HCT116 (cell line): Measurements from ENCODE around the gene USP31. TPM values are rescaled to one million over a fixed set of nuclear protein-coding genes. Genes with fewer than 3 reads are reported as not detected.

Experiments used
- ATAC-seq: fragments of 200-7000 bp; cut with Tn5 transposase; 2 replicates; pipeline ENCODE4 v1.9.1; 2020; ENCODE audit warnings: mild to moderate bottlenecking, moderate library complexity
- Bru-seq: library from RNA; stranded (reverse); fragments of 400-500 nt; gene quantifications from one replicate; lab custom pipeline; 2021; lab: Mats Ljungman, UMichigan
- BruChase-seq, 2 experiments: library from RNA; stranded (reverse); fragments of 400-500 nt; gene quantifications; one replicate each; lab custom pipeline; 2021; lab: Mats Ljungman, UMichigan
- BruUV-seq: library from RNA; stranded (reverse); fragments of 400-500 nt; replicated peaks from 2 replicates; lab custom pipeline; 2021; lab: Mats Ljungman, UMichigan
- CTCF ChIA-PET: fragments of 300-600 bp; sonication (Branson Sonifier 250); formaldehyde crosslinking; loops from one replicate; lab custom pipeline; 2021; ENCODE audit warnings: antibody characterized with exemption; lab: Charles Lee
- POLR2A ChIA-PET: fragments of 300-600, 350-600 bp; sonication (Branson Sonifier 250); formaldehyde crosslinking; loops from one replicate; lab custom pipeline; 2021; ENCODE audit warnings: antibody characterized with exemption; lab: Charles Lee
- RAD21 ChIA-PET, 2 experiments: fragments of 300-600 bp; sonication (Branson Sonifier 250); formaldehyde crosslinking; loops; one replicate each; lab custom pipeline; 2023; ENCODE audit warnings: low total read pairs in 2 of 2; ENCODE audit not compliant: uncharacterized antibody in 2 of 2, unreplicated experiment in 2 of 2, low non-redundant PET in 1 of 2; lab: Charles Lee
- DNase-seq: peaks from one replicate; pipeline ENCODE4 v3.0.0-alpha.2; 2010; ENCODE audit warnings: low read depth, low spot score
- H2AFZ ChIP-seq: fragments of 200-600 bp; shearing (Covaris generic), sonication (generic); 2 replicates; pipeline ENCODE4 v1.6.1; 2017; ENCODE audit warnings: low read depth, mixed run types, mixed read lengths, antibody characterized with exemption, low read length; ENCODE audit not compliant: poor library complexity, severe bottlenecking
- H3K27ac ChIP-seq: 2 replicates; pipeline ENCODE4 v1.5.1; 2012; ENCODE audit warnings: low read depth, low read length
- H3K27me3 ChIP-seq: fragments of 200-600 bp; sonication (generic); 2 replicates; pipeline ENCODE4 v1.6.1; 2016; ENCODE audit warnings: mixed run types, low read length, mixed read lengths; ENCODE audit not compliant: insufficient read depth
- H3K36me3 ChIP-seq, 2 experiments: fragments of 200-500 bp in 1 of 2; fragments of 200-600 bp in 1 of 2; sonication (Bioruptor generic) in 1 of 2; sonication (generic) in 1 of 2; 2 replicates each; pipeline versions ENCODE4 v1.5.1 to v1.6.1; 2014 to 2016; ENCODE audit warnings: low read length in 2 of 2, inconsistent platforms in 1 of 2, mixed read lengths in 1 of 2, mixed run types in 1 of 2; ENCODE audit not compliant: insufficient read depth in 2 of 2, control insufficient read depth in 1 of 2
- H3K4me1 ChIP-seq, 2 experiments: fragments of 200-600 bp in 1 of 2; sonication (generic) in 1 of 2; 2 replicates each; pipeline versions ENCODE4 v1.5.1 to v1.6.1; 2012 to 2017; ENCODE audit warnings: low read length in 2 of 2, inconsistent platforms in 1 of 2, mild to moderate bottlenecking in 1 of 2, mixed read lengths in 1 of 2, mixed run types in 1 of 2, moderate library complexity in 1 of 2; ENCODE audit not compliant: insufficient read depth in 2 of 2, control insufficient read depth in 1 of 2
- H3K4me2 ChIP-seq: fragments of 200-600 bp; sonication (generic); 2 replicates; pipeline ENCODE4 v1.6.1; 2017; ENCODE audit warnings: mixed run types, low read length, mixed read lengths
- H3K4me3 ChIP-seq, 2 experiments: fragments of 200-600 bp in 1 of 2; sonication (generic) in 1 of 2; replicated peaks in 1 of 2; 2 replicates each; pipeline ENCODE4 v1.5.1; 2011 to 2016; ENCODE audit warnings: low read length in 2 of 2, control low read depth in 1 of 2, low read depth in 1 of 2, mild to moderate bottlenecking in 1 of 2, mixed read lengths in 1 of 2, mixed run types in 1 of 2
- H3K79me2 ChIP-seq: fragments of 200-600 bp; sonication (generic); 2 replicates; pipeline ENCODE4 v1.6.1; 2017; ENCODE audit warnings: mild to moderate bottlenecking, mixed run types, low read length, moderate library complexity, mixed read lengths; ENCODE audit not compliant: insufficient read depth
- H3K9ac ChIP-seq: fragments of 200-600 bp; sonication (generic); 2 replicates; pipeline ENCODE4 v1.6.1; 2016; ENCODE audit warnings: low read length, mixed read lengths
- H3K9me2 ChIP-seq: fragments of 200-600 bp; sonication (generic), shearing (Covaris generic); 2 replicates; pipeline ENCODE4 v1.6.1; 2017; ENCODE audit warnings: mixed run types, mild to moderate bottlenecking, moderate library complexity; ENCODE audit not compliant: insufficient read depth
- H3K9me3 ChIP-seq, 2 experiments: fragments of 200-500 bp in 1 of 2; fragments of 200-600 bp in 1 of 2; sonication (Bioruptor generic) in 1 of 2; sonication (generic) in 1 of 2; 2 replicates each; pipeline ENCODE4 v1.6.1; 2014 to 2017; ENCODE audit warnings: low read length in 2 of 2, mixed read lengths in 2 of 2, inconsistent platforms in 1 of 2, low read depth in 1 of 2, mild to moderate bottlenecking in 1 of 2, mixed run types in 1 of 2, moderate library complexity in 1 of 2; ENCODE audit not compliant: control insufficient read depth in 1 of 2, insufficient read depth in 1 of 2
- H4K20me1 ChIP-seq: fragments of 200-600 bp; sonication (generic), shearing (Covaris generic); 2 replicates; pipeline ENCODE4 v1.6.1; 2017; ENCODE audit warnings: mixed run types, mild to moderate bottlenecking, moderate library complexity; ENCODE audit not compliant: insufficient read depth
- ATF3 ChIP-seq: IDR thresholded peaks from 2 replicates; pipeline ENCODE4 v1.6.1; 2012
- EGR1 ChIP-seq: IDR thresholded peaks from 2 replicates; pipeline ENCODE4 v1.6.1; 2012; ENCODE audit warnings: low read depth
- ELF1 ChIP-seq: IDR thresholded peaks from 2 replicates; pipeline ENCODE4 v1.6.1; 2012; ENCODE audit warnings: low read depth, borderline replicate concordance
- FOSL1 ChIP-seq: IDR thresholded peaks from 2 replicates; pipeline ENCODE4 v1.6.1; 2012; ENCODE audit warnings: low read depth
- MAX ChIP-seq: IDR thresholded peaks from 2 replicates; pipeline ENCODE4 v1.6.1; 2012
- POLR2A ChIP-seq: IDR thresholded peaks from 2 replicates; pipeline ENCODE4 v1.7.0; 2011; ENCODE audit warnings: borderline replicate concordance; ENCODE audit not compliant: insufficient read depth, insufficient read length; ENCODE audit errors: extremely low read depth
- POLR2AphosphoS5 ChIP-seq: IDR thresholded peaks from 2 replicates; pipeline ENCODE4 v1.6.1; 2011; ENCODE audit warnings: mild to moderate bottlenecking, low read depth, low read length, moderate library complexity
- RAD21 ChIP-seq: IDR thresholded peaks from 2 replicates; pipeline ENCODE4 v1.6.1; 2012; ENCODE audit warnings: low read depth, mild to moderate bottlenecking
- SIN3A ChIP-seq: IDR thresholded peaks from 2 replicates; pipeline ENCODE4 v1.6.1; 2012; ENCODE audit warnings: low read depth
- SP1 ChIP-seq: IDR thresholded peaks from 2 replicates; pipeline ENCODE4 v1.6.1; 2012; ENCODE audit warnings: low read depth
- TCF7L2 ChIP-seq: IDR thresholded peaks from 2 replicates; pipeline ENCODE4 v1.7.0; 2011; ENCODE audit warnings: borderline replicate concordance, inconsistent platforms; ENCODE audit not compliant: insufficient read depth, insufficient read length; ENCODE audit errors: extremely low read depth
- YY1 ChIP-seq: IDR thresholded peaks from 2 replicates; pipeline ENCODE4 v1.6.1; 2011; ENCODE audit warnings: low read length, low read depth, moderate library complexity, mild to moderate bottlenecking; ENCODE audit not compliant: insufficient replicate concordance; ENCODE audit errors: extremely low read depth
- ZFX ChIP-seq: fragments of 450-650 bp; IDR thresholded peaks from 2 replicates; pipeline ENCODE4 v1.6.1; 2017
- intact Hi-C: fragments of 100-400 bp; cut with micrococcal nuclease; formaldehyde crosslinking; loops from 2 replicates; pipeline ENCODE4 v1.10.0; 2022
- long read RNA-seq: library from polyadenylated mRNA; unstranded; transcript quantifications from one replicate; pipeline ENCODE4 v2.0.0, GENCODE V29; 2021; ENCODE audit not compliant: unreplicated experiment
- polyA plus RNA-seq: library from polyadenylated mRNA; unstranded; fragments of >200 nt; gene quantifications from 2 replicates; pipeline ENCODE4 v1.2.1, GENCODE V29; 2012; ENCODE audit warnings: missing spikeins
- total RNA-seq: library from RNA; stranded (reverse); gene quantifications from one replicate; pipeline ENCODE4 v1.2.1, GENCODE V29; 2021; ENCODE audit not compliant: unreplicated experiment

Gene USP31
- total RNA-seq, result 12.2 TPM
- polyA plus RNA-seq, result 2.9 and 3.1 TPM in 2 replicates
- percentile 74 among the genes with signal in this experiment for Bru-seq, nascent RNA
- BruChase-seq, experiment 1, labeled RNA remaining after a 6-hour chase, result percentile 81 among the genes with signal in this experiment
- BruChase-seq, experiment 2, labeled RNA remaining after a 2-hour chase, result percentile 78 among the genes with signal in this experiment
- long read RNA-seq, partial matches to known transcripts, result 11 of 11 reads
- long read RNA-seq, other reads (novel, unspliced or antisense), result 0 of 11 reads

GRCh38 chr16:23149267-23149992, at the start of gene USP31:
USP31 (minus strand) TSS chr16:23149452; CDS start chr16:23149270, 182 bp downstream.
- H3K36me3 ChIP-seq, result no peaks in the 10 kb centered on the region
- ChIA-PET RAD21 (no interaction called here), POLR2A (no interaction called here), CTCF (interaction anchor here (1.0 kb wide), 1 partner anchor 286 kb away, joined by 6 read pairs; no protein-coding TSS in a partner anchor)
- no peaks in the 10 kb centered on the region for H3K27me3 ChIP-seq
- TF ChIP-seq SIN3A, result peak; percentile 32; the same call in 1 of the 2 replicates
- peak; percentile 33; the same call in 1 of the 2 replicates for TF ChIP-seq SP1
- peak; percentile 42 for TF ChIP-seq POLR2AphosphoS5
- TF ChIP-seq TCF7L2, result peak; percentile 77
- no peak; the same call in 1 of the 2 replicates for TF ChIP-seq ZFX
- no peak for TF ChIP-seq FOSL1
- peak; percentile 100 for TF ChIP-seq YY1
- TF ChIP-seq POLR2A, result peak; percentile 44
- peak; percentile 33; the same call in 1 of the 2 replicates for TF ChIP-seq MAX
- no peak for TF ChIP-seq RAD21
- no peak for TF ChIP-seq ELF1
- TF ChIP-seq EGR1, result peak; percentile 93
- no peak for TF ChIP-seq ATF3
- BruUV-seq, result no TSS peak
- H3K9ac ChIP-seq, result peak within 1 kb of the TSS; percentile 80
- peak within 1 kb of the TSS; percentile 80 for H3K27ac ChIP-seq
- H3K4me1 ChIP-seq, result peaks cover 17 to 31% of the 10 kb centered on the region in 2 experiments
- H4K20me1 ChIP-seq, result no peaks in the 10 kb centered on the region
- H3K4me3 ChIP-seq, result peak within 1 kb of the TSS; percentile 62 to 91
- peak; percentile 96 for ATAC-seq
- peak within 1 kb of the TSS; percentile 92 for H2AFZ ChIP-seq
- H3K79me2 ChIP-seq, result peaks cover 42% of the 10 kb centered on the region
- intact Hi-C loops, result no loop called here
- no peaks in the 10 kb centered on the region for H3K9me2 ChIP-seq
- no peaks in the 10 kb centered on the region for H3K9me3 ChIP-seq
- peak within 1 kb of the TSS; percentile 100 for H3K4me2 ChIP-seq
- DNase-seq, result peak; percentile 86
